Neural progenitor cell (in vitro differentiated cells): ENCODE results near the gene OR10A6. TPM values are rescaled to one million over a fixed set of nuclear protein-coding genes. Genes with fewer than 3 reads are reported as not detected.

Experiments used
- DNase-seq: peaks from one replicate; pipeline ENCODE4 v3.0.0-alpha.2; 2016; ENCODE audit warnings: low spot score
- H2AFZ ChIP-seq: fragments of 200-600 bp; sonication (generic); replicated peaks from 2 replicates; pipeline ENCODE4 v1.6.1; 2016; ENCODE audit warnings: antibody characterized with exemption
- H3F3A ChIP-seq: fragments of 200-600 bp; sonication (generic); 2 replicates; pipeline ENCODE4 v1.6.1; 2016; ENCODE audit warnings: antibody characterized with exemption, low read depth
- H3K27ac ChIP-seq: fragments of 200-600 bp; sonication (generic); 2 replicates; pipeline ENCODE4 v1.5.1; 2016; ENCODE audit warnings: mild to moderate bottlenecking
- H3K27me3 ChIP-seq: fragments of 200-600 bp; sonication (generic); 2 replicates; pipeline ENCODE4 v1.6.1; 2016; ENCODE audit warnings: mild to moderate bottlenecking, moderate library complexity
- H3K36me3 ChIP-seq: fragments of 200-600 bp; sonication (generic); 2 replicates; pipeline ENCODE4 v1.5.1; 2016
- H3K4me1 ChIP-seq: fragments of 200-600 bp; sonication (generic); 2 replicates; pipeline ENCODE4 v1.6.1; 2016; ENCODE audit warnings: mixed run types
- H3K4me2 ChIP-seq: fragments of 200-600 bp; sonication (generic); 2 replicates; pipeline ENCODE4 v1.6.1; 2016
- H3K4me3 ChIP-seq: fragments of 200-600 bp; sonication (generic); 2 replicates; pipeline ENCODE4 v1.5.1; 2016
- H3K79me2 ChIP-seq: fragments of 200-600 bp; sonication (generic); 2 replicates; pipeline ENCODE4 v1.6.1; 2016; ENCODE audit warnings: low read depth
- H3K9ac ChIP-seq: fragments of 200-600 bp; sonication (generic); 2 replicates; pipeline ENCODE4 v1.6.1; 2016
- H3K9me3 ChIP-seq: fragments of 200-600 bp; sonication (generic); 2 replicates; pipeline ENCODE4 v1.5.1; 2016; ENCODE audit warnings: low read depth
- H4K20me1 ChIP-seq: fragments of 200-600 bp; sonication (generic); 2 replicates; pipeline ENCODE4 v1.6.1; 2016; ENCODE audit warnings: low read depth
- H3K27ac Mint-ChIP-seq: 3 replicates; pipeline ENCODE4 v1.8.0; 2021; ENCODE audit warnings: mixed read lengths
- H3K27me3 Mint-ChIP-seq: 2 replicates; pipeline ENCODE4 v1.8.0; 2022; ENCODE audit warnings: low read depth, mild to moderate bottlenecking, inconsistent platforms, moderate library complexity, mixed read lengths; ENCODE audit not compliant: insufficient read depth
- H3K36me3 Mint-ChIP-seq: 3 replicates; pipeline ENCODE4 v1.8.0; 2021; ENCODE audit warnings: mixed read lengths
- H3K4me1 Mint-ChIP-seq: 3 replicates; pipeline ENCODE4 v1.8.0; 2021; ENCODE audit warnings: mixed read lengths
- H3K4me3 Mint-ChIP-seq: 3 replicates; pipeline ENCODE4 v1.8.0; 2021; ENCODE audit warnings: mild to moderate bottlenecking, moderate library complexity, mixed read lengths
- H3K9me3 Mint-ChIP-seq: 3 replicates; pipeline ENCODE4 v1.8.0; 2020; ENCODE audit warnings: mixed read lengths
- CTCF ChIP-seq: fragments of 200-600 bp; sonication (generic); IDR thresholded peaks from 2 replicates; pipeline ENCODE4 v1.5.1; 2017; ENCODE audit warnings: antibody characterized with exemption, mild to moderate bottlenecking
- EZH2 ChIP-seq: fragments of 200-600 bp; sonication (generic); IDR thresholded peaks from 2 replicates; pipeline ENCODE4 v1.6.1; 2017; ENCODE audit warnings: antibody characterized with exemption, mild to moderate bottlenecking, moderate library complexity
- EZH2phosphoT487 ChIP-seq: fragments of 200-600 bp; sonication (generic); IDR thresholded peaks from 2 replicates; pipeline ENCODE4 v1.6.1; 2017; ENCODE audit warnings: antibody characterized with exemption
- total RNA-seq: library from RNA; depleted of rRNA; stranded (reverse); fragments of >200 nt; gene quantifications from 2 replicates; pipeline ENCODE4 v1.2.3, GENCODE V29; 2015; ENCODE audit warnings: low replicate concordance

Gene OR10A6
- total RNA-seq, 1 donor from 2014 or later: not detected

GRCh38 chr11:7911011-7911410 is 20.1 kb downstream of the OR10A6 start:
- Mint-ChIP-seq H3K9me3 (no peaks in the 10 kb centered on the region), H3K4me1 (peaks cover 10% of the 10 kb centered on the region), H3K27me3 (peaks cover 3% of the 10 kb centered on the region), H3K4me3 (no peak overlapping the region), H3K27ac (no peak overlapping the region), H3K36me3 (no peaks in the 10 kb centered on the region)
- Histone ChIP-seq H3K4me2 (no peak overlapping the region), H3K36me3 (no peaks in the 10 kb centered on the region), H3K79me2 (no peaks in the 10 kb centered on the region), H3K9me3 (no peaks in the 10 kb centered on the region), H3K9ac (no peak overlapping the region), H3K4me3 (no peak overlapping the region), H3K27ac (no peak overlapping the region), H4K20me1 (no peaks in the 10 kb centered on the region), H3K27me3 (no peaks in the 10 kb centered on the region), H3K4me1 (peaks cover 21% of the 10 kb centered on the region), H3F3A (peaks cover 3% of the 10 kb centered on the region), H2AFZ (no peak overlapping the region)
- no peak for TF ChIP-seq EZH2phosphoT487
- no peak for TF ChIP-seq CTCF
- TF ChIP-seq EZH2: no peak
- no peak for DNase-seq

- DNase-seq: no peak
- H3K27me3 Mint-ChIP-seq: peaks cover 3% of the 10 kb centered on the region
- TF ChIP-seq EZH2 (no peak), EZH2phosphoT487 (no peak), CTCF (no peak)
- H3K27ac ChIP-seq: no peak overlapping the region
- no peaks in the 10 kb centered on the region for H3K27me3 ChIP-seq
- no peaks in the 10 kb centered on the region for H4K20me1 ChIP-seq
- H3K4me1 Mint-ChIP-seq: peaks cover 17% of the 10 kb centered on the region
- no peak overlapping the region for H3K4me3 ChIP-seq
- peaks cover 8% of the 10 kb centered on the region for H3F3A ChIP-seq
- H3K9me3 Mint-ChIP-seq: no peaks in the 10 kb centered on the region
- H2AFZ ChIP-seq: no peak overlapping the region
- H3K27ac Mint-ChIP-seq: no peak overlapping the region
- H3K4me2 ChIP-seq: no peak overlapping the region
- H3K4me1 ChIP-seq: peaks cover 28% of the 10 kb centered on the region
- H3K9me3 ChIP-seq: no peaks in the 10 kb centered on the region
- H3K36me3 ChIP-seq: no peaks in the 10 kb centered on the region
- H3K36me3 Mint-ChIP-seq: no peaks in the 10 kb centered on the region
- H3K9ac ChIP-seq: no peak overlapping the region
- H3K79me2 ChIP-seq: no peaks in the 10 kb centered on the region
- H3K4me3 Mint-ChIP-seq: no peak overlapping the region
Observed at GRCh38 chr11:7910286-7910788, 20.7 kb downstream of the OR10A6 start.

- H3K27me3 ChIP-seq: no peaks in the 10 kb centered on the region
- H3K9ac ChIP-seq: no peak overlapping the region
- no peak overlapping the region for H3K27ac ChIP-seq
- TF ChIP-seq CTCF: no peak
- no peak for TF ChIP-seq EZH2
- no peak for TF ChIP-seq EZH2phosphoT487
- H3F3A ChIP-seq: peaks cover 14% of the 10 kb centered on the region
- H3K4me2 ChIP-seq: no peak overlapping the region
- Mint-ChIP-seq H3K36me3 (no peaks in the 10 kb centered on the region), H3K27me3 (peaks cover 3% of the 10 kb centered on the region), H3K9me3 (no peaks in the 10 kb centered on the region), H3K27ac (no peak overlapping the region), H3K4me1 (peaks cover 23% of the 10 kb centered on the region), H3K4me3 (no peak overlapping the region)
- H3K36me3 ChIP-seq: no peaks in the 10 kb centered on the region
- no peak overlapping the region for H2AFZ ChIP-seq
- H4K20me1 ChIP-seq: no peaks in the 10 kb centered on the region
- no peak overlapping the region for H3K4me3 ChIP-seq
- H3K4me1 ChIP-seq: peaks cover 34% of the 10 kb centered on the region
- H3K9me3 ChIP-seq: no peaks in the 10 kb centered on the region
- no peak for DNase-seq
- no peaks in the 10 kb centered on the region for H3K79me2 ChIP-seq
Observed at GRCh38 chr11:7909585-7910285, 21.3 kb downstream of the OR10A6 start.
